ENCODE results near the gene UBTD1.
A peak's percentile ranks its signal among the peaks of the same experiment; 100 is the strongest.

The UBTD1 gene, protein sequence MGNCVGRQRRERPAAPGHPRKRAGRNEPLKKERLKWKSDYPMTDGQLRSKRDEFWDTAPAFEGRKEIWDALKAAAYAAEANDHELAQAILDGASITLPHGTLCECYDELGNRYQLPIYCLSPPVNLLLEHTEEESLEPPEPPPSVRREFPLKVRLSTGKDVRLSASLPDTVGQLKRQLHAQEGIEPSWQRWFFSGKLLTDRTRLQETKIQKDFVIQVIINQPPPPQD

DNA sequence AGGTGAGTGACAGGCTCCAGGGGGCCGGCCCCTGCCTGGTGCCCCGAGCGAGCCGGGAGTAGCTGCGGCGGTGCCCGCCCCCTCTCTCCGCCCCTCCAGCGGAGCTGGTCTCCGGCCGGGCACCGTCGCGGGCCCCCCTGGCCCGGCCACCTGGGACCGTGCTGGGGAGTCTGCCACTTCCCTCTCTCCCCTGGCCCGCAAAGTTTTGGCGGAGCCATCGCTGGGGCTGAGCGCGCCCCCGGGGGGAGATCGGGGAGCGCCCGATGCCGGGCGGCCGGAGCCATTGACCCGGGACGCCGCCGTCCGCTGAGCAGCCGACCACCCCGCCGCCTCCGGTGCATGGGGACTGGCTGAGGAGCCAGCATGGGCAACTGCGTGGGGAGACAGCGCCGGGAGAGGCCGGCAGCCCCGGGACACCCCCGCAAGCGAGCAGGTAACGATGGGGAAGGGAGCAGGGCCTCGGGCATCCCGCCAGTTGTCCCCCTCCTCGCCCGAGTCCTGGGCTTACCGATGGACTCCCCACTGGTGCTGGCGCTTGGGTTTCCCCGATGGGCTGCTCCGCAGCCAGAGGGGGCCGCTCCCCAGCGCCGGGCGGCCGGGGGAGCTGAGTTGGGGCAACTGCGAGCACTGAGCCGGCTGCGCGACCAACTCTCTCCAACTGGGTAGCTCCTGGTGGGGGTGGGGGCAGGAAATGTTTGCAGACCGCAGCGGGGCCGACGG is at the start of gene UBTD1:
UBTD1 (plus strand) TSS at position 84 of the 720 bp plus-strand sequence; CDS start at position 364, 280 bp downstream.
- H3K36me3 Mint-ChIP-seq = no peaks in the 10 kb centered on the region
- peak within 1 kb of the TSS; percentile 99 for H3K27ac Mint-ChIP-seq
- H3K9me3 Mint-ChIP-seq = no peaks in the 10 kb centered on the region
- H3K4me1 Mint-ChIP-seq = peaks cover 51% of the 10 kb centered on the region
- peak within 1 kb of the TSS; percentile 98 for H3K4me3 Mint-ChIP-seq
- peaks cover 8% of the 10 kb centered on the region for H3K27me3 Mint-ChIP-seq

DNA sequence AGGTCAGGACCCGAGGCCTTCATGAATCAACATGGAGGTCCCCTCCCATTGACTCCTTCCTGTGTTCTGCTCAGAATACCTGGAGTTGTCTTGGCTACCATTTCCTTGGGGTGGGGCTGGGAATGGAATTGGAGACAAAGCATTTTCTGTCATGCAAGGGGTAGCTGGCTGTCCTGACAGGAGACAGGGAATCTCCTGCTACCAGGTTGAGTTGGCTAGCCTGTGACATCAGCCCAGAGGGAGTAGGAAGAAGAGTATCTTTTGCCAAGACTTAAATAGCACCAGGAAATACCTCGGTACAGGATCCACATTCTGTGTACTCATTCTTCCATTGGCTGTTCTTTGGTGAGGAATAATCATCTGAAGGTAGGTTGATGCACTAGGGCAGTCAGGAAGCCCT is 47.9 kb upstream of the UBTD1 start:
- Mint-ChIP-seq H3K27ac (peak overlapping the region; percentile 30), H3K4me3 (no peak overlapping the region), H3K27me3 (no peaks in the 10 kb centered on the region), H3K4me1 (peaks cover 79% of the 10 kb centered on the region), H3K9me3 (no peaks in the 10 kb centered on the region), H3K36me3 (peaks cover 8% of the 10 kb centered on the region)

DNA sequence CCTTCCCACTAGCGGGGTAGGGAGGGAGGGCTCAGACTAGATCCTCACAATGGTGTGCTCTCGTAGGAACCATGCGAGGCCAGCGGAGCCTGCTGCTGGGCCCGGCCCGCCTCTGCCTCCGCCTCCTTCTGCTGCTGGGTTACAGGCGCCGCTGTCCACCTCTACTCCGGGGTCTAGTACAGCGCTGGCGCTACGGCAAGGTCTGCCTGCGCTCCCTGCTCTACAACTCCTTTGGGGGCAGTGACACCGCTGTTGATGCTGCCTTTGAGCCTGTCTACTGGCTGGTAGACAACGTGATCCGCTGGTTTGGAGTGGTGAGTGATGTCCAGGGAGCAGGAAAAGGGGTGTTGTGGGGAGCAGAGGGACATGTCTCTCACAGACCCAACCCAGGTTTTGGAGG is 47.1 kb upstream of the UBTD1 start:
- H3K36me3 Mint-ChIP-seq = peaks cover 8% of the 10 kb centered on the region
- no peaks in the 10 kb centered on the region for H3K9me3 Mint-ChIP-seq
- no peak overlapping the region for H3K27ac Mint-ChIP-seq
- no peaks in the 10 kb centered on the region for H3K27me3 Mint-ChIP-seq
- H3K4me1 Mint-ChIP-seq = peaks cover 73% of the 10 kb centered on the region
- H3K4me3 Mint-ChIP-seq = no peak overlapping the region

DNA sequence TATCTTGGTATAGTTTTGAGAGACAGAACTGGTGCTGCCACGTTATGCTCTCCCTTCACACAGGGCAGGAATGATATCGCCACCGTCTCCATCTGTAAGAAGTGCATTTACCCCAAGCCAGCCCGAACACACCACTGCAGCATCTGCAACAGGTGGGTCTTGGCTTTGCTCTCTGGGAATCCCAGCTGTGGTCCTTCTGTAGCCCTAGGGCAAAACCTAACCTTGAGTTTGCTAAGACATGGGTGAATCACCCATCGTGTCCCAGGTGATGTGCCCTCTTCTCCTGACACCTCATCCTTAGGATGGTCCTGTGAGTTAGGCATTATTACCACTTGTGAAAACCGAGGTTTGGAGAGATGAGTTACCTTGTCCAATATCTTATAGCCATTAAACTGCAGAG is 46.4 kb upstream of the UBTD1 start:
- Mint-ChIP-seq H3K27ac (peak overlapping the region; percentile 98), H3K4me3 (no peak overlapping the region), H3K9me3 (no peaks in the 10 kb centered on the region), H3K36me3 (peaks cover 8% of the 10 kb centered on the region), H3K4me1 (peaks cover 66% of the 10 kb centered on the region), H3K27me3 (no peaks in the 10 kb centered on the region)

DNA sequence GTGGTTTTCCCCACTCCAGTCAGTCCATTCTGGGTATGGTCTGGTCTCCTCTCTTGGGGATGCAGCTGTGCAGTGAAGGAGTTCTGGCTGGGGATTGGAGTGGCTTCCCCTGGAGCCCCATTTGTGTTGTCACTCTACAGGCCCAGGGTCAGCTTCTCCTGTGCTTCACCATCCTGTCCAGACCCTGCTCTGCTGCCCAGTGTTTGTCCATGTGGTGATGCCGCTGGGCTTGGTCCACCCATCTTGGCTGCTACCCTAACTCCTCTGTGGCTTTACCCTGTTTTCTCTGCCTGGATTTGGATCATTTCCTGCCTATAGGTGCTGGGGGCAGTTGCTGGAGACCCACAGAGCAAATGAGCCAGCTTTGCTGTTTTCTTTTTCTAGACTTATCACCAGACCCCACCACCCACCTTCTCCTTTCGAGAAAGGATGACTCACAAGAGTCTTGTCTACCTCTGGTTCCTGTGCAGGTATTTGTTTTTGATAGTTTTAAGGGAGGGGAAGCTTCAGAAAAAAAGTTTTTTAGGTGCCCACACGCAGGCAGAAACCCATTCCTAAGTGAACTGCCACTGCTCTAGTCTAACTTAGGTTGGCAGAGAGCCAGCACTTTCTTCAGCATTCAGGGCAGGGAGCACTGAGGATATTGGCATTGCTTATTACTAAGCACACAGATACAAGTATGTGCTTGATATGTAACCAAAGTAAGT is 44.2 kb upstream of the UBTD1 start:
- Mint-ChIP-seq H3K27ac (peak overlapping the region; percentile 98), H3K36me3 (peaks cover 12% of the 10 kb centered on the region), H3K4me3 (peak overlapping the region; percentile 76), H3K27me3 (no peaks in the 10 kb centered on the region), H3K4me1 (peaks cover 48% of the 10 kb centered on the region), H3K9me3 (no peaks in the 10 kb centered on the region)

DNA sequence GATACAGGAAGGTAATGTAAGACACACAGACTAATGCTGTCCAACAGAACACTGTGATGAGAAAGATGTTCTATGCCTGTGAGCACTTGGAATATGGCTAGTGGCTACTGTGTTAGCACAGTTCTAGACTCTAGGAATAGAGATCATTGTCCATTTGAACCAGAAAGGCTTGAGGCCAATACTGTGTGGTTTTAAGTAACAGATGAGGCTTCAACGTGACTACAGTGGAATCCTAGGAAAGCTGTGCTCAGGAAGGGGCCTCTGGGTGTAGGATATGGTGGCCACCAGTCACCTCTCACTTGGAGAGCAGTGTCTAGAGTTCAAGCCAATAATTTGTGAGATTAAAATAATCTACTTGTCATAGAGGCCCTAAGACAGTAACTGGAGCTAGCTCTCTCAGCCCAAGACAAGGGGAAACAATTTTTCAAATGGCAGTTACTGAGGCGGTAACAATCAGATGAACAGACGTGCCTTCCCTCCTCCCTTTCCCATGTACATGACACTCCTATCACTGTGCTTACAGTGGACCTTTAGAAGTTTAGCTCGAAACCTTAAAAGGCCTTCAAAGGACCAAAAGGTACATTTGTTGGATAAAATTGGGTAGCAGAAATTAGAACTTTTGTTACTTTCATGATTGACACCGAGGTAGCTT is 42.6 kb upstream of the UBTD1 start:
- Mint-ChIP-seq H3K27me3 (no peaks in the 10 kb centered on the region), H3K27ac (peak overlapping the region; percentile 98), H3K9me3 (no peaks in the 10 kb centered on the region), H3K36me3 (peaks cover 12% of the 10 kb centered on the region), H3K4me3 (no peak overlapping the region), H3K4me1 (peaks cover 38% of the 10 kb centered on the region)

DNA sequence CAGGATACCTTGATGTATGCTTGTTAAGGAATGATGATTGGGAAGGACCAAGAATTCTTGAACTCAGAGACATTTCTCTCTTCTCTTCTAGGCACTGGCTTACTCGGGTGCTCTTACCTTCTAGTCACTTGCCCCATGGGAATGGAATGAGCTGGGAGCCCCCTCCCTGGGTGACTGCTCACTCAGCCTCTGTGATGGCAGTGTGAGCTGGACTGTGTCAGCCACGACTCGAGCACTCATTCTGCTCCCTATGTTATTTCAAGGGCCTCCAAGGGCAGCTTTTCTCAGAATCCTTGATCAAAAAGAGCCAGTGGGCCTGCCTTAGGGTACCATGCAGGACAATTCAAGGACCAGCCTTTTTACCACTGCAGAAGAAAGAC is 42.0 kb upstream of the UBTD1 start:
- peaks cover 12% of the 10 kb centered on the region for H3K36me3 Mint-ChIP-seq
- H3K4me3 Mint-ChIP-seq = no peak overlapping the region
- H3K27me3 Mint-ChIP-seq = no peaks in the 10 kb centered on the region
- H3K27ac Mint-ChIP-seq = peak overlapping the region; percentile 77
- peaks cover 38% of the 10 kb centered on the region for H3K4me1 Mint-ChIP-seq
- H3K9me3 Mint-ChIP-seq = no peaks in the 10 kb centered on the region

DNA sequence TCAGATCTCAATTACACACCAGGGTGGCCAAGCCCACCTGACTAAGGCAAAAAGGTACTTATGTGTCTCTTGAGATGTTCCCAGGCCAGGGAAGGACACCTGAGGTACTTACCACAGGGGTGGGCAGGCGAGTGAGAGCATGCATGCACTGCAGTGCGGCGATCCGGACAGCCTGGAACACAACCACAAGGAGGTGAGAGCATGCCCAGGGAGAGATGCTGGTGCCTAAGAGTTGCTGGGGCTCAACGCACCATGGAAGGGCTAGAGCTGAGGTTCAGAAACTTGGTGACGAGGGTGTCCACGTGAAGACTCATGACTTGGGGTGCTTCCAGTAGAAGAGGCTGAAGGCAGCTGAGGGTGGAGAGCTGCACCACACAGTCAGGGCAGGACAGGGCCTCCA is 39.6 kb upstream of the UBTD1 start:
- Mint-ChIP-seq H3K27me3 (no peaks in the 10 kb centered on the region), H3K9me3 (no peaks in the 10 kb centered on the region), H3K36me3 (peaks cover 15% of the 10 kb centered on the region), H3K27ac (no peak overlapping the region), H3K4me1 (peaks cover 19% of the 10 kb centered on the region), H3K4me3 (no peak overlapping the region)

DNA sequence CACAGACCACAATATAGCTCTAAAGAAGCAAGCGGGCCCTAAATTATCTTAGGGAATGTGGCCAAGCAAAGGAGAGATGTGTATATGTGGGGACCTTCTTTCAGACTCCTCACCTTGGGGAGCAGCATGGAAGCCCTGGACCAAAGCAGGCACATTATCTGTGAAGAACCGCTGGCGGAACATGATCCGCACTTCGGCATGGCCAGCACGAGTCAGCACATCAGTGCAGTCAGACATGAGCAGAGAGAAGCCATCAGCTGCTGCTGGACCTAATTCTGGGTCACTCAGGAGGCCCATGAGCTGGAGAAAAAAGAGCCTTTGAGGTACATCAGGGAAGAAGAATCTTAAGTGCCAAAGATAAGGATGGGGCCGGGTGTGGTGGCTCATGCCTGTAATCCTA is 38.8 kb upstream of the UBTD1 start:
- Mint-ChIP-seq H3K36me3 (peaks cover 14% of the 10 kb centered on the region), H3K27me3 (no peaks in the 10 kb centered on the region), H3K27ac (no peak overlapping the region), H3K9me3 (no peaks in the 10 kb centered on the region), H3K4me1 (peaks cover 13% of the 10 kb centered on the region), H3K4me3 (no peak overlapping the region)

DNA sequence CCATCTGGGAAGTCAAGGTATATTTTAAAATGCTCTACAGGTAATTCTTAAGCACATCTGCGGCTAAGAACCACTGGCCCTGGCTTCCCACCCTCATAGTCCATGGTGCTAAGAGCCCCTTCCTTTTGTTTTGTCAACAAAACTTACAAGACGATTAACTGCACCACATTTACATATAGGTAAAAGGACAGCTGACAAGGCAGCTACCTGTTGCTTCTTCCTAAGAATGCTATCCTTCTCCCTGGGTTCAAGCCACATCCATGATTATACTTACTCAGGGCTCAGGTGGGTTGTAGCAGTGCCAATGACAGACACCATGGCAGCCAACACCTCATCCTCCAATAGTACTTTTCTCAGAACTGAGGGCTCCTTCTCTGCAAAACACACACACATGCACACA is 36.4 kb upstream of the UBTD1 start:
- H3K9me3 Mint-ChIP-seq = no peaks in the 10 kb centered on the region
- peaks cover 17% of the 10 kb centered on the region for H3K36me3 Mint-ChIP-seq
- H3K4me3 Mint-ChIP-seq = no peak overlapping the region
- no peaks in the 10 kb centered on the region for H3K27me3 Mint-ChIP-seq
- H3K4me1 Mint-ChIP-seq = peaks cover 4% of the 10 kb centered on the region
- H3K27ac Mint-ChIP-seq = no peak overlapping the region

DNA sequence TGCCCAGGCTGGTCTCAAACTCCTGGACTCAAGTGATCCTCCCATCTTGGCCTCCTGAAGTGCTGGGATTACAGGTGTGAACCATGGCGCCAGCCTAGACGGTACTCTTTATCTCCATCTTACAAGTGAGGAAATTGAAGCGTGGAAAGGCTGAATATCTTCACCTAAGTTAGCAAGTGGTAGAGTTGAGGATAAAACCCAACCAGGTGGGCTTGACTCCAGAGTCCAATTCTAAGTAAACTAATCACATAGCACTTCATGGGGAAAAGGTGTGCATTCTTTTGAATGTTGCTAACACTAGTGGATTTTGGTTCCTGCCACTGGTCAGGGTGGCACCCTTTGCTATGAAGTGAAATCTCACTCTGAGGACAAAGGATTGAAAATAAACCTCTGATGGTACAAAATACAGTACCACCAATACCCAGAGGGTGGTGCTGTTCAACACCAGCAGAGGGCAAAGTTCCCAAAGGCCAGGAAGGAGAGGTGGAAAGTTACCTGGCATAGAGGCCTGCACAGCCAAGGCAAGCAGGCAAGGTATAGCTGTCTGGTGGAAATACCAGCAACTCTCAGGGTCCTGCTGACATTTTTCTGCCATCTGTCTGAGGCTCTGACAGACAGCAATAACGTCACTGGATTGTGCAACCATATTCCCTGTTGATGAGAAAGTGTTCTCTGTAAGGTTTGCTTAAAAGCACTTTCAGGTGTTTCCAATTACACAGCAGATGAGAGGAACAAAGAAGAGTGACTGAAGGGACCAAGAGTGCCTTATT is 35.2 kb upstream of the UBTD1 start:
- no peaks in the 10 kb centered on the region for H3K9me3 Mint-ChIP-seq
- peak overlapping the region; percentile 82 for H3K27ac Mint-ChIP-seq
- H3K36me3 Mint-ChIP-seq = peaks cover 17% of the 10 kb centered on the region
- H3K4me3 Mint-ChIP-seq = no peak overlapping the region
- H3K4me1 Mint-ChIP-seq = peaks cover 4% of the 10 kb centered on the region
- H3K27me3 Mint-ChIP-seq = no peaks in the 10 kb centered on the region

DNA sequence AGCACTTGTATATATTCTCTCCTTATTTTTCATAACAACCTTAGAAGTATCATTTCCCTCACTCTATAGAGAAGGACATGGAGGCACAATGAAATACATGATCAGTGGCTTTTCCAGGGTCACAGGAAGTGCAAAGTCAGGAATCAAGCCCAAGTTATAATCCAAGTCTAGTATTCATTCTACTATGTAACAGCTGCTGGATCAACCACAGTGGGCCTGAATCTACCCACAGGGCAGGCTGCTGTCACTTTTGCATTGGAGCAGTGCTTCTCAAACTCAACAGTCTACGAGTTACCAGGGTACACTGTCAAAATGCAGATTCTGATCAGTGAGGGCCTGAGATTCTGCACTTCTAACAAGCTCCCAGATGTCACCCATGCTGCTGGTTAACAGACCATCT is 34.5 kb upstream of the UBTD1 start:
- Mint-ChIP-seq H3K36me3 (peaks cover 12% of the 10 kb centered on the region), H3K4me1 (peaks cover 4% of the 10 kb centered on the region), H3K27me3 (no peaks in the 10 kb centered on the region), H3K4me3 (no peak overlapping the region), H3K27ac (peak overlapping the region; percentile 76), H3K9me3 (no peaks in the 10 kb centered on the region)

DNA sequence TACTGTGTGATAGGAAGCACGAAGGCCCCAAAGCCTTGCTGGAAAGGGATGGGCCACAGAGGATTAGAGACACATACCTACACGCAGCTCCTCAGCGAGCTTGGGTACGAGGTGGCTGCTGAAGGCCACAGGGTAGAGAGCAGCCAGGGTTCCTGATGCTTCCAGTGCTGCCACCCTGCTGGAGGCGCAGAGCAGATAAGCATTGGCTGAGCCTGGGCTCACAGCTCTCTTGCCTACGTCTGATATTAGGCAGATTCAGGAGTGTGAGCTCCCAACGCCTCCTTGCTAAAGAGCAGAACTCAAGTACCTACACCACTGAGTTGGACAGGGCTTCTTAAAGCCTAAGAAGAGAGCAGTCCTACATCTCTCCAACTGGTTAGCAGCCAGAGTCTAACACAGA is 32.7 kb upstream of the UBTD1 start:
- Mint-ChIP-seq H3K36me3 (peaks cover 8% of the 10 kb centered on the region), H3K4me3 (no peak overlapping the region), H3K27me3 (no peaks in the 10 kb centered on the region), H3K4me1 (peaks cover 4% of the 10 kb centered on the region), H3K27ac (no peak overlapping the region), H3K9me3 (no peaks in the 10 kb centered on the region)

DNA sequence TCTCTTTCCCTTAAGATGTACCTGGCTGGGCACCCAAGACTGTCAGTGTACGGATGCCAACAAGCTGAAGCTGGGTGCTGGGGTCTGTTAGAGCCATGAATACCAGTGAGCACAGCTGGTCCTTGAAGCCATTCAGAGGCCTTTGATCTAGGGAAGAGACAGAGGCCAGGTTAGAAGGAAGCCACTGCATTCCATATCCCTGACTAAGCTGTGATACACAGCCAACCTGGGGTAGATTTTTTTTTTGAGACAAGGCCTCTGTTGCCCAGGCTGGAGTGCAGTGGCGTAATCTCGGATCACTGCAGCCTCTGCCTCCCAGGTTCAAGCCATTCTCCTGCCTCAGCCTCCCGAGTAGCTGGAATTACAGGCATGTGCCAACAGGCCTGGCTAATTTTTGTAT is 32.0 kb upstream of the UBTD1 start:
- peaks cover 4% of the 10 kb centered on the region for H3K4me1 Mint-ChIP-seq
- peak overlapping the region; percentile 30 for H3K27ac Mint-ChIP-seq
- peaks cover 9% of the 10 kb centered on the region for H3K36me3 Mint-ChIP-seq
- no peaks in the 10 kb centered on the region for H3K9me3 Mint-ChIP-seq
- H3K27me3 Mint-ChIP-seq = no peaks in the 10 kb centered on the region
- no peak overlapping the region for H3K4me3 Mint-ChIP-seq

DNA sequence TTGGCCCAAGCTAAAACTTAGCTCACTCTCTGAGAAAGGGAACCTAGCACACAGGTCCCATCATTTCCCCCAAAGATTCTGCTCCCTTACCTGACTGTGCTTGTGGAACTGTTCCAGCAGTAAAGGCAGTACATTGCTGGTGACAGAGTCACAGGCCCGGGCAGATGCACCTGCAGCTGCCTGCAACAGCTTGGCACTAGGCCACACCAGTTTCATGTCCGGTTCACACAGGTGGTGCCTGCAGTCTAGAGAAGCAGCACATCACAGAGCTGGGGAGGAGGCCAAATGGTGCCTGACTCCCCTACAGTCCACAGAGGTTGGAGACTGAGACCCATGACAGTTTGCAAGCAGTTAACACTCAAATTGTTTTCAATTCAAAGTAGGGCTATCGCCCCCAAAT is 30.6 kb upstream of the UBTD1 start:
- Mint-ChIP-seq H3K36me3 (peaks cover 10% of the 10 kb centered on the region), H3K27ac (no peak overlapping the region)

More for the DNA sequence above, 30.6 kb upstream of the UBTD1 start:
- Mint-ChIP-seq H3K4me1 (peaks cover 4% of the 10 kb centered on the region), H3K27me3 (no peaks in the 10 kb centered on the region), H3K9me3 (no peaks in the 10 kb centered on the region), H3K4me3 (no peak overlapping the region)

Measured in activated naive CD4-positive, alpha-beta T cell treated with anti-CD3 and anti-CD28 coated beads, Interleukin-2, amount 50 U/mL, for 24 hours (primary cell).